Loucy (cell line): ENCODE results near the gene BCL2L11.

Experiments
- CTCF ChIP-seq: fragments of 200-600 bp; sonication (generic); conservative IDR thresholded peaks from 2 replicates; pipeline ENCODE4 v1.5.1; 2014; ENCODE audit warnings: mild to moderate bottlenecking, antibody characterized with exemption, low read length
- EZH2phosphoT487 ChIP-seq: fragments of 200-600 bp; IDR thresholded peaks from 2 replicates; pipeline ENCODE4 v1.6.1; 2018; ENCODE audit warnings: antibody characterized with exemption, mild to moderate bottlenecking, moderate library complexity, borderline replicate concordance

GRCh38 chr2:111156529-111156928 lies 35.8 kb downstream of the BCL2L11 start:
- no peak for TF ChIP-seq CTCF
- TF ChIP-seq EZH2phosphoT487 = no peak
